Activated T-cell treated with anti-CD3 and anti-CD28 coated beads, Interleukin-2, amount 50 U/mL, for 72 hours (primary cell): ENCODE data around the gene C13orf46. TPM values are rescaled to one million over a fixed set of nuclear protein-coding genes. Genes with fewer than 3 reads are reported as not detected.
A peak's percentile ranks its signal among the peaks of the same experiment; 100 is the strongest.

Source experiments
- ATAC-seq, 2 donors: fragments of 150-1000 bp; cut with Tn5 transposase; replicated peaks in 1 of 2; 2 replicates each; pipeline ENCODE4 v1.10.0; 2021; ENCODE audit warnings: moderate library complexity in 2 of 2, mild to moderate bottlenecking in 1 of 2
- DNase-seq, 2 donors: peaks; one replicate each; pipeline ENCODE4 v3.0.0; 2021 to 2022; ENCODE audit warnings: mixed read lengths in 1 of 2
- H3K27ac Mint-ChIP-seq: one replicate; pipeline ENCODE4 v1.8.0; 2022; ENCODE audit warnings: mild to moderate bottlenecking, moderate library complexity, mixed read lengths
- H3K27me3 Mint-ChIP-seq: one replicate; pipeline ENCODE4 v1.8.0; 2022; ENCODE audit warnings: low read depth, mixed read lengths
- H3K36me3 Mint-ChIP-seq, 2 donors: one replicate each; pipeline ENCODE4 v1.8.0; 2022; ENCODE audit warnings: mixed read lengths in 2 of 2, mild to moderate bottlenecking in 1 of 2; ENCODE audit not compliant: insufficient read depth in 2 of 2
- H3K4me1 Mint-ChIP-seq: one replicate; pipeline ENCODE4 v1.8.0; 2022; ENCODE audit warnings: low read depth, mixed read lengths
- H3K4me3 Mint-ChIP-seq, 2 donors: one replicate each; pipeline ENCODE4 v1.8.0; 2022; ENCODE audit warnings: mild to moderate bottlenecking in 2 of 2, mixed read lengths in 2 of 2, moderate library complexity in 2 of 2
- H3K9me3 Mint-ChIP-seq, 2 donors: one replicate each; pipeline ENCODE4 v1.8.0; 2022; ENCODE audit warnings: mixed read lengths in 2 of 2
- total RNA-seq, 2 donors: library from RNA; stranded (reverse); gene quantifications; one replicate each; pipeline ENCODE4 v1.2.3, GENCODE V29; 2022

C13orf46 gene
- total RNA-seq, 2 donors from 2014 or later: 4.6 to 6.9 TPM

DNA sequence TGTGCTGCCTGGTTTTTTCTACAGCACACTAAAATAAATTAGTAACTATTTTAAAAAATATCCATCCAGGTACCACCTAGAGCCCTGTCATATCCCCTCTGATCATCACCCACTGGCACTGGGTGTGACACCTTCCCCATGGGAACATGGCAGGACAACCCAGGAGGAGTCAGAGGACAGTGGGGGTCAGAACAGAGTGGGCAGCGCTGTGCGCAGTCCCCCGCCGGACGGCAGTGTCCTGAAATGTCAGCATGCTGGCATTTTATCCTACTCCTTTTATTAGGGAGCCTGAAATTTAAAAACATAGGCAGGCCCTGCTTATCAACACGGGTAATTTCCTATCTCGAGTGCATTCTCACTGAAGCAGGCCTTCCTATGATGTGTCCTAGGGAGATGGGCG, 67.9 kb downstream of the C13orf46 start:
- Mint-ChIP-seq H3K36me3 (no peaks in the 10 kb centered on the region), H3K9me3 (no peaks in the 10 kb centered on the region), H3K27ac (no peak overlapping the region), H3K27me3 (peaks cover 34% of the 10 kb centered on the region), H3K4me1 (no peaks in the 10 kb centered on the region), H3K4me3 (no peak overlapping the region)
- ATAC-seq: no peak
- DNase-seq: no peak

DNA sequence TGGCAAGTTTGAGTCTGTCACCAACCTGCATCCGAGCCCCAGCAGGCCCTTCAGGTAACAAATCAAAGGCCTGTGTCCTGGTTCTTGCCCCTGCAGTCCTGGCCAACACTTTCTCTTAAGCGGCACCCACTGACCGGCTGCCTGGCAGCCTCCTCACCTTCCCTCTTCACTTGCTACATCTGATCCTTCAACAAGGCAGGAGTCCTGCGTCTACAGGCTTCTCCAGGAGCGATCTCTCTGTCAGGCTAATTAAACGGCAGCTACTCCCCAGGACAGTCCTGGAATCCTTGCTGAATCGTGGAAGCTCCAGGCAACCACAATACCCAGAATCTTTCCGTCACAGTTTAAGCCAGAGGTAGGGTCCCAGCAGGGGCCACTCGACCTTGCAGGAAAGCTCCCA, 68.9 kb downstream of the C13orf46 start:
- Mint-ChIP-seq H3K4me1 (no peaks in the 10 kb centered on the region), H3K36me3 (no peaks in the 10 kb centered on the region), H3K9me3 (no peaks in the 10 kb centered on the region), H3K27ac (no peak overlapping the region), H3K27me3 (peaks cover 25% of the 10 kb centered on the region), H3K4me3 (no peak overlapping the region)
- DNase-seq (no peak), ATAC-seq (no peak)

DNA sequence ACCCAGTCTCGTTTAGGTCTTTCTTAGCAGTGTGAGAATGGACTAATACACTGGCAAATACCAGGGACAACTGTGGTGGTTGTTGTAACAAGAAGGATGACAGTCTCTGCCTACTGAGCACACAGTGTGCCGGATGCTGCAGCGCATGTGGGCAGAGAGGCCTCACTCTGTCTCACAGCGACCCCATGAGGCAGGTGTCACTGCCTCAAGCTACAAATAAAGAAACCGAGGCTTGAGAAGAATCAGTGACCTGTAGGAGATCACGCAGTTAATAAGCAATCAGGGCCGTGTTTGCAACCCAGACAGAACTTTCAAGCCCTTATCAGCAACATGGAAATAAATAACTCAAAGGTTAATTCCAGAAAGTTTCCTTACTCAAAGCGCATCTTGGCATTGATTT, 69.5 kb downstream of the C13orf46 start:
- no peak overlapping the region for H3K4me3 Mint-ChIP-seq
- H3K36me3 Mint-ChIP-seq: no peaks in the 10 kb centered on the region
- no peak overlapping the region for H3K27ac Mint-ChIP-seq
- H3K4me1 Mint-ChIP-seq: no peaks in the 10 kb centered on the region
- no peaks in the 10 kb centered on the region for H3K9me3 Mint-ChIP-seq
- H3K27me3 Mint-ChIP-seq: peaks cover 23% of the 10 kb centered on the region
- DNase-seq (peak; percentile 25 to 33), ATAC-seq (peak; percentile 43 to 64)

DNA sequence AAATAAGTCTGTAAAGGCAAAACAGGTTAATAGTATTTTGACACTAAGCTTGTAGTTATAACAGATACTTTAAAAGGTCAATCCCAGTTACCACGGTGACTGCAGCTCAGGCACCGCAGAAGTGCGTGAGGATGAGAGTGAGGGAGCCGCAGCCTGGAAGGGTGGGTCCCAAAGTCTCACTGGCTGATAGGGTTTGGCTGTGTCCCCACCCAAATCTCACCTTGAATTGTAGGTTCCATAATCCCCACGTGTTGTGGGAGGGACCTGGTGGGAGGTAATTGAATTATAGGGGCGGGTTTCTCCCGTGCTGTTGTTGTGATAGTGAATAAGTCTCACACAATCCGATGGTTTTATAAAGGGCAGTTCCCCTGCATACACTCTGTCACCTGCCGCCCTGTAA, 70.0 kb downstream of the C13orf46 start:
- Mint-ChIP-seq H3K9me3 (no peaks in the 10 kb centered on the region), H3K4me1 (no peaks in the 10 kb centered on the region), H3K4me3 (no peak overlapping the region), H3K27ac (no peak overlapping the region), H3K27me3 (peaks cover 18% of the 10 kb centered on the region), H3K36me3 (no peaks in the 10 kb centered on the region)
- DNase-seq (no peak), ATAC-seq (no peak)

Other genes with a start within 250 kb of the C13orf46 start
- gene TMEM255B, start 214.8 kb downstream of the C13orf46 start, total RNA-seq: 1 to 10 TPM; 1.2 TPM
- 1 to 10 TPM in 1 of 2 donors, under 1 TPM in 1; 0.46 to 1.5 TPM for gene GAS6, start 110.0 kb downstream of the C13orf46 start, total RNA-seq
- 10 to 100 TPM; 39.2 to 48.9 TPM for gene RASA3, start 158.5 kb upstream of the C13orf46 start, total RNA-seq
- gene CFAP97D2, start 205.2 kb upstream of the C13orf46 start, total RNA-seq: 1 to 10 TPM in 1 of 2 donors, under 1 TPM in 1; 0.36 to 1.1 TPM